Type B pancreatic cell (in vitro differentiated cells): ENCODE results near the gene DNAH6. TPM values are rescaled to one million over a fixed set of nuclear protein-coding genes. Genes with fewer than 3 reads are reported as not detected.

Source experiments
- DNase-seq: peaks from one replicate; pipeline ENCODE4 v3.0.0; 2021; ENCODE audit warnings: mixed read lengths; ENCODE audit not compliant: unreplicated experiment; ENCODE audit errors: extremely low spot score
- H3K27ac Mint-ChIP-seq: 2 replicates; pipeline ENCODE4 v1.8.0; 2021; ENCODE audit warnings: mild to moderate bottlenecking, mixed read lengths
- H3K27me3 Mint-ChIP-seq: 2 replicates; pipeline ENCODE4 v1.8.0; 2021; ENCODE audit warnings: mixed read lengths
- H3K36me3 Mint-ChIP-seq: 2 replicates; pipeline ENCODE4 v1.8.0; 2021; ENCODE audit warnings: mixed read lengths
- H3K4me1 Mint-ChIP-seq: one replicate; pipeline ENCODE4 v1.8.0; 2021; ENCODE audit warnings: mixed read lengths; ENCODE audit not compliant: unreplicated experiment
- H3K4me3 Mint-ChIP-seq: 2 replicates; pipeline ENCODE4 v1.8.0; 2021; ENCODE audit warnings: mild to moderate bottlenecking, mixed read lengths
- H3K9me3 Mint-ChIP-seq: 2 replicates; pipeline ENCODE4 v1.8.0; 2021; ENCODE audit warnings: mixed read lengths
- CTCF ChIP-seq: fragments of 200-600 bp; sonication (generic); conservative IDR thresholded peaks from 2 replicates; pipeline ENCODE4 v1.5.0; 2021; ENCODE audit warnings: antibody characterized with exemption, mild to moderate bottlenecking
- total RNA-seq: library from RNA; stranded (reverse); gene quantifications from 2 replicates; pipeline ENCODE4 v1.2.1, GENCODE V29; 2021; ENCODE audit warnings: low replicate concordance

DNAH6 gene
- total RNA-seq, 1 donor from 2014 or later: 3.8 TPM

- no peak for DNase-seq
- Mint-ChIP-seq H3K27ac (no peak overlapping the region), H3K36me3 (peaks cover 3% of the 10 kb centered on the region), H3K4me3 (no peak overlapping the region), H3K27me3 (peaks cover 3% of the 10 kb centered on the region), H3K9me3 (no peaks in the 10 kb centered on the region), H3K4me1 (peaks cover 6% of the 10 kb centered on the region)
- TF ChIP-seq CTCF: no peak
Measured at GRCh38 chr2:84686783-84687476, 170.6 kb downstream of the DNAH6 start.

GRCh38 chr2:84687498-84688149 is 171.3 kb downstream of the DNAH6 start:
- Mint-ChIP-seq H3K36me3 (peaks cover 3% of the 10 kb centered on the region), H3K4me1 (peaks cover 6% of the 10 kb centered on the region), H3K4me3 (no peak overlapping the region), H3K27me3 (peaks cover 3% of the 10 kb centered on the region), H3K27ac (no peak overlapping the region), H3K9me3 (no peaks in the 10 kb centered on the region)
- no peak for TF ChIP-seq CTCF
- no peak for DNase-seq

GRCh38 chr2:84690225-84690624 is 173.9 kb downstream of the DNAH6 start:
- Mint-ChIP-seq H3K4me3 (no peak overlapping the region), H3K27ac (no peak overlapping the region), H3K36me3 (no peaks in the 10 kb centered on the region), H3K27me3 (no peaks in the 10 kb centered on the region), H3K4me1 (peaks cover 6% of the 10 kb centered on the region), H3K9me3 (no peaks in the 10 kb centered on the region)
- no peak for TF ChIP-seq CTCF
- no peak for DNase-seq

DNA sequence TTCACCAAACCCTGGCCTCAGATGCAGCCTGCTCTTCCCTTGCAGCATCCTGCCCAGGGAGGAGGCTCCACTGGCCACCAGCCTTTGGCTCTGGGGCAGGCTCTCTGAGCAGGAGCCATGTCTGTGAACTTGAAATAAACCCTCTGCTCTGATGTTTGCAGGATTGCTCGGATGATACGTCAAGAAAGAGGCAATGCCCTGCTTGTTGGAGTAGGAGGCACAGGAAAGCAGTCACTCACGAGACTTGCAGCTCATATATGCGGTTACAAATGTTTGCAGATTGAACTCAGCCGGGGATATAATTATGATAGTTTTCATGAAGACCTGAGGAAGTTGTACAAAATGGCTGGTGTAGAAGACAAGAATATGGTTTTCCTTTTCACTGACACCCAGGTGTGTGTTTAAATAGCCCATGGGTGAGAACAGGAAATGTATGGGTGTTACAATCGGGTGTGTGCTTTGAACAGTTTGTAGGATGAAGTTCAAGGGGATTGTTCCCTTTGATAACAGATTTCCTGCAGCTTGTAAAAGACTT is 177.9 kb downstream of the DNAH6 start:
- no peak for DNase-seq
- Mint-ChIP-seq H3K36me3 (no peaks in the 10 kb centered on the region), H3K9me3 (no peaks in the 10 kb centered on the region), H3K4me3 (no peak overlapping the region), H3K27ac (no peak overlapping the region), H3K4me1 (no peaks in the 10 kb centered on the region), H3K27me3 (peaks cover 3% of the 10 kb centered on the region)
- TF ChIP-seq CTCF: no peak

- Mint-ChIP-seq H3K4me3 (no peak overlapping the region), H3K4me1 (no peaks in the 10 kb centered on the region), H3K27me3 (peaks cover 3% of the 10 kb centered on the region), H3K36me3 (peaks cover 5% of the 10 kb centered on the region), H3K27ac (no peak overlapping the region), H3K9me3 (no peaks in the 10 kb centered on the region)
- no peak for TF ChIP-seq CTCF
- DNase-seq: no peak
Measured at GRCh38 chr2:84697895-84698294, 181.6 kb downstream of the DNAH6 start.
